Left ventricle myocardium inferior (tissue), 1 donor: ENCODE results near the gene PRKACG. TPM values are rescaled to one million over a fixed set of nuclear protein-coding genes. Genes with fewer than 3 reads are reported as not detected.
"Not testable (repeated sequence)": the region's sequence is repeated elsewhere in the genome, so short reads cannot be mapped to it uniquely, and the experiment has no call there.

ENCODE experiments used
- DNase-seq: peaks from one replicate; pipeline ENCODE4 v3.0.0-alpha.2; 2020
- H3K27ac ChIP-seq: fragments of 200-600 bp; replicated peaks from 2 replicates; pipeline ENCODE4 v1.8.0; 2021
- H3K27me3 ChIP-seq: fragments of 200-600 bp; 2 replicates; pipeline ENCODE4 v1.8.0; 2021; ENCODE audit warnings: low read depth
- H3K36me3 ChIP-seq: fragments of 200-600 bp; 2 replicates; pipeline ENCODE4 v1.8.0; 2021
- H3K4me1 ChIP-seq: fragments of 200-600 bp; 2 replicates; pipeline ENCODE4 v1.8.0; 2021
- H3K4me3 ChIP-seq: fragments of 200-600 bp; 2 replicates; pipeline ENCODE4 v1.8.0; 2021; ENCODE audit warnings: mild to moderate bottlenecking, moderate library complexity
- H3K9me3 ChIP-seq: fragments of 200-600 bp; replicated peaks from 2 replicates; pipeline ENCODE4 v1.8.0; 2021
- CTCF ChIP-seq: fragments of 200-600 bp; IDR thresholded peaks from 2 replicates; pipeline ENCODE4 v1.8.0; 2021; ENCODE audit warnings: antibody characterized with exemption, mild to moderate bottlenecking, borderline replicate concordance
- intact Hi-C: fragments of 100-400 bp; cut with micrococcal nuclease; formaldehyde crosslinking; loops from one replicate; pipeline ENCODE4 v1.11.0; 2022
- total RNA-seq: library from RNA; stranded (reverse); fragmentation: NEBNext Ultra II Directional; extraction: Animal tissue kit (Norgen Biotek cat#: 25700); gene quantifications from one replicate; pipeline ENCODE4 v1.2.1, GENCODE V29; 2021
- donor health status: DM: no; HTN: yes; CAD: no; lungs with severe emphysema.

The PRKACG gene
- total RNA-seq, 1 donor from 2014 or later, result not detected

DNA sequence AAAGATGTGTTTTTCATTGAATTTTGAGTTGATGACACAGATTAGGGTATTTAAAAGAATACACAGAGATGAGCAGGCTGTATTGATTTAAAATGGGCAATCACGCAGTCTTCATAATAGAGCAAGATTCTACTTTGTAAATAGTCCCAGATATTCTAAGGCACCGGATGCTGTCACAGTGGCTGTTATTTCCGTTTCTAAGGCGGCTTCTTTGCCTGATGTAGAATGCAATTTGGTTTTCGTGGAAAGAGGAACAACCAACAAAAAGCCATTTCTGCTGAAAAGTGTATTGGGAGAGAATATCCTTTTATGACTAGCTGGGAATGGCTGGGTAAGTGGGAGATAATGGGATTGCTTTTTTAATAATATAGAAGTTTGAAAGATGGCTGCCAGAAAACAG lies 17.5 kb downstream of the PRKACG start:
- intact Hi-C loops, result no loop called here
- DNase-seq, result no peak
- TF ChIP-seq CTCF, result no peak
- no peaks in the 10 kb centered on the region for H3K27me3 ChIP-seq
- no peak overlapping the region for H3K4me3 ChIP-seq
- no peaks in the 10 kb centered on the region for H3K36me3 ChIP-seq
- H3K4me1 ChIP-seq, result peaks cover 43% of the 10 kb centered on the region
- no peaks in the 10 kb centered on the region for H3K9me3 ChIP-seq
- peak overlapping the region; percentile 73 for H3K27ac ChIP-seq

GRCh38 chr9:68995776-68996175 lies 18.1 kb downstream of the PRKACG start:
- TF ChIP-seq CTCF, result no peak
- DNase-seq, result no peak
- Histone ChIP-seq H3K9me3 (no peaks in the 10 kb centered on the region), H3K4me1 (peaks cover 36% of the 10 kb centered on the region), H3K4me3 (no peak overlapping the region), H3K27ac (peak overlapping the region; percentile 73), H3K27me3 (no peaks in the 10 kb centered on the region), H3K36me3 (no peaks in the 10 kb centered on the region)
- intact Hi-C loops, result no loop called here

- no peak overlapping the region for H3K4me3 ChIP-seq
- H3K36me3 ChIP-seq, result no peaks in the 10 kb centered on the region
- H3K9me3 ChIP-seq, result no peaks in the 10 kb centered on the region
- DNase-seq, result no peak
- intact Hi-C loops, result no loop called here
- TF ChIP-seq CTCF, result no peak
- H3K27me3 ChIP-seq, result no peaks in the 10 kb centered on the region
- no peak overlapping the region for H3K27ac ChIP-seq
- peaks cover 6% of the 10 kb centered on the region for H3K4me1 ChIP-seq
Measured at GRCh38 chr9:68991457-68991856, 22.5 kb downstream of the PRKACG start.

GRCh38 chr9:68986949-68987348 lies 27.0 kb downstream of the PRKACG start:
- H3K9me3 ChIP-seq, DNase-seq, intact Hi-C loops, H3K27me3 ChIP-seq, H3K36me3 ChIP-seq, H3K27ac ChIP-seq, H3K4me3 ChIP-seq: not testable (repeated sequence)
- peaks cover 21% of the 10 kb centered on the region for H3K4me1 ChIP-seq

DNA sequence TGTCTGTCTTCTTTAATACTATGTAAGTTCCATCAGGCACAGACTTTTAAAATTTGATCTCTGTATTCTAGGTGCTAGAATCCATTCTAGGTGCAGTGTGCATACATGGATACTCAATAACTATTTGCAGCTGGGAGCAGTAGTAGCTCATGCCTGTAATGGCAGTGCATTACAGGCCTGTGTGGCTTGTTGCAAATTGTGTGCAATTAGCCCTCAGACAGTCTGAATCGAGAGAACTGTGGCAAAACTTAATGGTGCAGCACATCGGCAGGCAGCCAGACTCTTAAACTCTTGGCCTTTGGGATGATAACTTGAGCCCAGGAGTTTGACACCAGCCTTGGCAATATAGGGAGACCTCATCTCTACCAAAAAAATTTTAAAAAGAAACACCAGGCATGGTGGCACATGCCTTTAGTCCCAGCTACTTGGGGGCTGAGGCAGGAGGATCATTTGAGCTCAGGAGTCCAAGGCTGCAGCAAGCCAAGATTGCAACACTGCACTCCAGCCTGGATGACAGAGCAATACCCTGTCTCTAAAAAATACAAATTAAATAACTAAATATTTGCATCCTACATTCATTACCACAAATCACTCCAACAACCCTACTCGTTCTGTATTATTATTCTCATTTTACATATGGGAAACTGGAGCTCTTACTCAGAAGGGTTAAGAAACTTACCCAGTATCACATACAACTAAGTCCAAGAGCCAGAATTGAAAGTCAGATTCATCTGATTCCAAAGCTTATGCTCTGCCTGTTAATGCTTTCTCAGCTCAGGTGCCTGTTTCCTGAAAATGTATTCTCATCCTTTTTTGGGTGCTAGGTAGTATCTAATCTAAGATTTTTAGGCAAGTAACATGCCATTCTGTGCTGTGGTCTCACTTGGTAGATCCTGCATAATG lies 30.1 kb downstream of the PRKACG start:
- Histone ChIP-seq H3K27me3 (no peaks in the 10 kb centered on the region), H3K4me1 (peaks cover 51% of the 10 kb centered on the region), H3K4me3 (no peak overlapping the region), H3K27ac (peak overlapping the region; percentile 89), H3K9me3 (no peaks in the 10 kb centered on the region), H3K36me3 (no peaks in the 10 kb centered on the region)
- intact Hi-C loops, result no loop called here
- TF ChIP-seq CTCF, result no peak
- no peak for DNase-seq

DNA sequence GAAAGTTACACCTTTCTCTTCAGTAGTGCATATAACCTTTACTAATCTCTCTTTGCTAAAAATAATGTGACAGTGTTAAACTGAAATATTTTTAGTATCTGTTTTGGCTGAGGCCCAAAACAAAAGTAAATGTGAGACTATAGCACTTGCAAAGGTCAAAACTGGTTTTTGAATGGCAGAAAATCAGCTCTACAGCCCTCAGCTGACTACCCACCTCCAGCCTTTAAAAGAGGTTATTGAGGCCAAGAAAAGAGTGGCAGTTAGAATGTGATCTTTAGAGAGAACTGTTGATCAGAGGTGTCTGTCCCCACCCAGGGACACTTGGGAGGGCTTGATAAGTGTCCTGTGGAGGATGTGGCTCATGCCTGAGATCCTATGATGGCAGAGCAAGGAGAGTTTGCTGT lies 30.9 kb downstream of the PRKACG start:
- intact Hi-C loops, result no loop called here
- H3K27ac ChIP-seq, result peak overlapping the region; percentile 89
- no peaks in the 10 kb centered on the region for H3K9me3 ChIP-seq
- DNase-seq, result no peak
- TF ChIP-seq CTCF, result no peak
- H3K27me3 ChIP-seq, result no peaks in the 10 kb centered on the region
- no peak overlapping the region for H3K4me3 ChIP-seq
- H3K4me1 ChIP-seq, result peaks cover 59% of the 10 kb centered on the region
- no peaks in the 10 kb centered on the region for H3K36me3 ChIP-seq
